Measurements from ENCODE around the gene C5orf15.
A peak's percentile ranks its signal among the peaks of the same experiment; 100 is the strongest.

C5orf15 gene

DNA sequence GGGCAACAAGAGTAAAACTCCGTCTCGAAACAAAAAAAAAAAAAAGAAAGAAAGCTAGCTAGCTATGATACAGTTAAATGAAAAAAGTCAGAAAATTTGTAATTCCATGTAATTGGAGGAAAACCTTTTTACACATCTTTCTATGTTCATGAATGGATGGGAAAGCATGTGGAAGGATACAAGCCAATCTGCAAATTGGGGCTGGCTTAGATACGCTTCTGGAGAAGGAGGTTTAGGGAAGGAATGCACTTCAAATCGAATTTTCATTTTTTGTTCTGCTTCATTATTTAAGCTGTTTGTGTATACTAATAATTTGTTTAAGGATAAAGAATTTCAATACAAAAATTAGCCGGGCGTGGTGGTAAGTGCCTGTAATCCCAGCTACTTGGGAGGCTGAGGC is 29.6 kb upstream of the C5orf15 start:
- TF ChIP-seq, protein P1, sequence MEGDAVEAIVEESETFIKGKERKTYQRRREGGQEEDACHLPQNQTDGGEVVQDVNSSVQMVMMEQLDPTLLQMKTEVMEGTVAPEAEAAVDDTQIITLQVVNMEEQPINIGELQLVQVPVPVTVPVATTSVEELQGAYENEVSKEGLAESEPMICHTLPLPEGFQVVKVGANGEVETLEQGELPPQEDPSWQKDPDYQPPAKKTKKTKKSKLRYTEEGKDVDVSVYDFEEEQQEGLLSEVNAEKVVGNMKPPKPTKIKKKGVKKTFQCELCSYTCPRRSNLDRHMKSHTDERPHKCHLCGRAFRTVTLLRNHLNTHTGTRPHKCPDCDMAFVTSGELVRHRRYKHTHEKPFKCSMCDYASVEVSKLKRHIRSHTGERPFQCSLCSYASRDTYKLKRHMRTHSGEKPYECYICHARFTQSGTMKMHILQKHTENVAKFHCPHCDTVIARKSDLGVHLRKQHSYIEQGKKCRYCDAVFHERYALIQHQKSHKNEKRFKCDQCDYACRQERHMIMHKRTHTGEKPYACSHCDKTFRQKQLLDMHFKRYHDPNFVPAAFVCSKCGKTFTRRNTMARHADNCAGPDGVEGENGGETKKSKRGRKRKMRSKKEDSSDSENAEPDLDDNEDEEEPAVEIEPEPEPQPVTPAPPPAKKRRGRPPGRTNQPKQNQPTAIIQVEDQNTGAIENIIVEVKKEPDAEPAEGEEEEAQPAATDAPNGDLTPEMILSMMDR (IDR thresholded peaks at IDR 0.05; ENCODE audit: control insufficient read depth, extremely low read depth, insufficient read depth): no peak
- DNase-seq (ENCODE audit: low read depth): no peak
- H3K4me3 ChIP-seq (ENCODE audit: low read depth, low read length): no peak overlapping the region

DNA sequence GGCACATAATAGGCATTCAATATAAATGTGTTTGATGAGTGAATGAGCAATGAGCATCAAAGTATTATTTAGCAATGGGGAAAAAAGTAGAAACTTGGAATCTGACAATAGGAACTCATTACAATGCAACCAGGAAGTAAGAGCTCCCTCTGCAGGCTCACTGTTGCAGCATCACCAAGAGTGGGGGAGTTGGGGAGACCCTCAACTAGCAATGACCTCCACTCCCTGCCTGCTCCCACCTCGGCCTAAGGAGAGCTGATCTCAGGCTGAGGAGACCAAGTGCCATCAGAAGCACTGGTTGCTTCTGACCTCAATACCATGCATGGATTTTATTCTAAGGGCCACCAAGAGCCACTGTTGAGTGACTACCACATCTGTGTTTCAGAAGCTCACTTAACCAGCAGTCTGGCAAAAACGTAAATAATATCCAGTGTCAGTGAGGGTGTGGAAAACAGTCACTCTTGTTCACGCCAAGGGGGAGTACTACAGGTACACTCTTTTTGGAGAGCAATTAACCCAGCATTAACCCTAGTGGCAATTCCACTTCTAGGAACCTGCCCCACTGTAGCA is 28.3 kb upstream of the C5orf15 start:
- DNase-seq (ENCODE audit: low read depth): no peak
- no peak overlapping the region for H3K4me3 ChIP-seq (ENCODE audit: low read depth, low read length)
- TF ChIP-seq, protein P1 (IDR thresholded peaks at IDR 0.05; ENCODE audit: control insufficient read depth, extremely low read depth, insufficient read depth): peak; percentile 15; the same call in 1 of the 2 replicates

DNA sequence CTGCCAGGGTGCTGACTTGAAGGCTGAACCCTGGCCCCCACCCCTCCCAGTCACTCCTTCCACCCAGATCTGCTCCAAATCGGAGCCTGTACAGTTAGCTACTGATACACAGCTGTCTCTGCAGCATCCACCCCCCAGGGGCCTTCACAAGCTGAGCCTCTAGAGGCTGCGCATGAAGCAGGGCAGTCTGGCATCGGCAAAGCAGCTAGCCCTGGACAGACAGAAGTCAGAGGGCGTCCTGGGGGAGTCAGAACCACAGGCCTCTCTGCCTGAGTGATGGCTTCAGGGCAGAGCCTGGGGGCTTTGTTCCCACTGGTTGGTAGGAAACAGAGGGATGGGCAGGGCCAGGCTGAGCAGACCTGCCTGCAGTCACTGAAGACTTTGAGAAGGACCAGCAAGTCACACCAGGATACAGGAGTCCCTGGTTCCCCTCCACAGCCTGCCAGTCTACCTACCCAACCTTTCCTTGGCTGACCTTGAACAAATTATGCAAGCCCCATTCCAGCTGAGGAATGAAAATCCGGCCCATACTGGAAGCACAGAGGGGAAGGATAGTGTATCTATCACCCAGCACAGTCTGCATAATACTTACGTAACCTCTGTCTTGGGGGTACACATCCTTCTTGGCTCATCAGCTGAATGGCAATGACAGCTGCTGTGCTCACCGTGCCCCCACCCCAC is 27.6 kb upstream of the C5orf15 start:
- H3K4me3 ChIP-seq (ENCODE audit: low read depth, low read length): no peak overlapping the region
- TF ChIP-seq, protein P1 (IDR thresholded peaks at IDR 0.05; ENCODE audit: control insufficient read depth, extremely low read depth, insufficient read depth): no peak
- DNase-seq (ENCODE audit: low read depth): no peak

DNA sequence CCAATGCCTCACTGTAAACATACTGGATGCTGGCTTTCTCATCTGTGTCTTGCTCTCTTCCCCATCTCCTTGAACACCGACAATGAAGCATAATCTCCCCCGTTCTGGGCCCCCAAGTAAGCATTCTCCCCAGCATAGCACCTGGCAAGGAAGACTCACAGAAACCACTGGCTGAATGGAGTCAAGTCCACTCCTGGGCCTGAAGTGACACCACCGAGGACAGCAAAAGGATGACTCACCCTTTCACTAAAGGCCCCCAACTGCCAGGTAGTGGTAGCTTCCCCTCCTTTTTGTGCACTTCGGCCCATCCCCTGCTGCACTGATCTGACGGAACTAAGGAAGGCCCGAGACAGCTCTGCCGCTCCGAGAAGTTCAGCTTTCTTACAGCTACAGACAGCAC is 26.9 kb upstream of the C5orf15 start:
- no peak overlapping the region for H3K4me3 ChIP-seq (ENCODE audit: low read depth, low read length)
- TF ChIP-seq, protein P1 (IDR thresholded peaks at IDR 0.05; ENCODE audit: control insufficient read depth, extremely low read depth, insufficient read depth): no peak
- no peak for DNase-seq (ENCODE audit: low read depth)

DNA sequence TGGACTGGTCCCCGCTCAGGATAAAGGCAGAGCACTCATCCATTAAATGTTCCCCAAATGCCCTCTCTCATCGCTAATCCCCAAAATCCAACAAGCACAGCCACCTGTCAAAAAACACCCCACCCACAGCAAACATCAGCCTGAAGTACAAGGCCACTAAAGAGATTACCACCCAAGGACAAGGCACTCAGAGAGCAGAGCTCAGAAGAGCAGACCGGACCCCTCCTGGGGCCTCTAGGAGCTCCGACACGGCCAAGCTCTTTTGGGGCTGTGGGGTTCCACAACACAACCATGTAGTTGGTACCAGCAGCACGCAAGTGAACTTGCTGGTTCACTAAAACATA is 26.5 kb upstream of the C5orf15 start:
- no peak for DNase-seq (ENCODE audit: low read depth)
- TF ChIP-seq, protein P1 (IDR thresholded peaks at IDR 0.05; ENCODE audit: control insufficient read depth, extremely low read depth, insufficient read depth): no peak
- no peak overlapping the region for H3K4me3 ChIP-seq (ENCODE audit: low read depth, low read length)

DNA sequence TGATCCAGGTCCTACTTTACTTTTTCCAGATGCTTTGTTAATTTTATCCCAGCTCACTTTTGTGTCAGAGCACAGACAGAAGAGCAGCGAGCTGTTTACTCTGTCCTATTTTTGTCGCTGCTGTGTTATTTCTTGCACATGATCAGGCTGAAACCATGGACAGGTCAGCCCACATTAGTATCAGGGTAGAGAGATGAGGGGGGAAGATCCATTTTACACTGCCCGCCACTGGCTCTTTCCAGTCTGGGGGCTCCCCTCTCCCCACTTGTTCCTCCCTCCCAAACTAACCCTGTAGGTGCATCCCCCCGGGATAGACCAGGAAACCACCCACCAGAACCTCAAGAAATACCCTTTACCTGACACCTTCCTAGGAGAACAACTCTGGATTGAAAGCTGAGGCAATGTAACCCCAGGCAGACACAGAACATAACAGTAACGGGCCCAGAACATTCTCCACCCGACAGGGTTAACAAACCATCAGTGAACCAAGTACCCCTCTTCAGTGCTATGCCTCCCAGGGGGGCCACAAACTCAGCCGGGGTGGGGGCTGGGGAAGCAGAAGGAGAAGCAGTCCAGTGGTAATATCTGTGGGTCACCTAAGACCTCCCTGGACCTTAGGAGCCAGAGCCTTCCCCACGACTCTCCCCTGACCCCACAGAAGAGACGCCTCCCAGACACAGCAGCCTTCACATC is 26.0 kb upstream of the C5orf15 start:
- TF ChIP-seq, protein P1 (IDR thresholded peaks at IDR 0.05; ENCODE audit: control insufficient read depth, extremely low read depth, insufficient read depth): no peak
- DNase-seq (ENCODE audit: low read depth): no peak
- H3K4me3 ChIP-seq (ENCODE audit: low read depth, low read length): 0 out of 2 replicates have a peak overlapping the region, but pooled peaks have one; percentile 13
